Panc1 (cell line): ENCODE data around the gene SCAMP1. TPM values are rescaled to one million over a fixed set of nuclear protein-coding genes. Genes with fewer than 3 reads are reported as not detected.

ENCODE experiments used
- ATAC-seq: fragments of 200-7000 bp; cut with Tn5 transposase; 2 replicates; pipeline ENCODE4 v1.9.1; 2020; ENCODE audit warnings: mild to moderate bottlenecking, moderate library complexity
- BruUV-seq: library from RNA; stranded (reverse); fragments of 400-500 nt; replicated peaks from 2 replicates; lab custom pipeline; 2021; lab: Mats Ljungman, UMichigan
- CTCF ChIA-PET: fragments of 300-600 bp; sonication (Branson Sonifier 250); formaldehyde crosslinking; loops from one replicate; lab custom pipeline; 2022; ENCODE audit warnings: antibody characterized with exemption; lab: Charles Lee
- POLR2A ChIA-PET: fragments of 300-600 bp; sonication (Branson Sonifier 250); formaldehyde crosslinking; loops from one replicate; lab custom pipeline; 2022; ENCODE audit warnings: antibody characterized with exemption; lab: Charles Lee
- DNase-seq: peaks from one replicate; pipeline ENCODE4 v3.0.0-alpha.2; 2010; ENCODE audit warnings: low read depth, low spot score
- H3K27ac ChIP-seq: 2 replicates; pipeline ENCODE4 v1.5.1; 2011; ENCODE audit warnings: mild to moderate bottlenecking, low read length, inconsistent platforms
- H3K27me3 ChIP-seq: fragments of 200-500 bp; sonication (Bioruptor generic); 2 replicates; pipeline ENCODE4 v1.6.0; 2014; ENCODE audit warnings: low read length, inconsistent platforms; ENCODE audit not compliant: control insufficient read depth, insufficient read depth
- H3K36me3 ChIP-seq: fragments of 200-500 bp; sonication (Bioruptor generic); 2 replicates; pipeline ENCODE4 v1.5.1; 2014; ENCODE audit warnings: inconsistent platforms, mild to moderate bottlenecking, low read length, moderate library complexity; ENCODE audit not compliant: control insufficient read depth, insufficient read depth
- H3K4me1 ChIP-seq: 2 replicates; pipeline ENCODE4 v1.5.1; 2011; ENCODE audit warnings: inconsistent platforms, mild to moderate bottlenecking, low read length, moderate library complexity; ENCODE audit not compliant: control insufficient read depth, insufficient read depth
- H3K4me3 ChIP-seq, 2 experiments: 2 replicates each; pipeline ENCODE4 v1.5.1; 2011 to 2012; ENCODE audit warnings: low read depth in 2 of 2, low read length in 2 of 2, mild to moderate bottlenecking in 2 of 2, inconsistent platforms in 1 of 2, moderate library complexity in 1 of 2
- H3K9me3 ChIP-seq: fragments of 200-500 bp; sonication (Bioruptor generic); 2 replicates; pipeline ENCODE4 v1.5.1; 2014; ENCODE audit warnings: low read depth, mild to moderate bottlenecking, inconsistent platforms, low read length, moderate library complexity; ENCODE audit not compliant: control insufficient read depth, insufficient read depth
- POLR2AphosphoS5 ChIP-seq: IDR thresholded peaks from 2 replicates; pipeline ENCODE4 v1.6.1; 2012; ENCODE audit warnings: mild to moderate bottlenecking, low read depth, low read length, moderate library complexity
- REST ChIP-seq, 2 experiments: IDR thresholded peaks; 2 replicates each; pipeline ENCODE4 v1.6.1; 2011 to 2012; ENCODE audit warnings: low read depth in 2 of 2, control low read depth in 1 of 2, low read length in 1 of 2, mild to moderate bottlenecking in 1 of 2, moderate library complexity in 1 of 2; ENCODE audit not compliant: insufficient read depth in 1 of 2
- SIN3A ChIP-seq: IDR thresholded peaks from 2 replicates; pipeline ENCODE4 v1.6.1; 2012; ENCODE audit warnings: low read depth, mild to moderate bottlenecking, low read length, moderate library complexity, borderline replicate concordance; ENCODE audit not compliant: insufficient read depth
- TCF7L2 ChIP-seq: IDR thresholded peaks from 2 replicates; pipeline ENCODE4 v1.6.1; 2011; ENCODE audit warnings: mild to moderate bottlenecking, low read depth, low read length, inconsistent platforms
- in situ Hi-C: cut with HindIII; loops from 2 replicates; pipeline ENCODE4 v1.10.0; 2016; ENCODE audit warnings: low sequenced_read_pairs, low pct_unique_long_range_greater_than_20kb
- intact Hi-C: fragments of 100-400 bp; cut with micrococcal nuclease; formaldehyde crosslinking; loops from one replicate; pipeline ENCODE4 v1.10.0; 2022; ENCODE audit not compliant: unreplicated experiment
- total RNA-seq: library from RNA; stranded (reverse); gene quantifications from one replicate; pipeline ENCODE4 v1.2.1, GENCODE V29; 2021; ENCODE audit not compliant: unreplicated experiment
- TF ChIP-seq, protein P1 (sequence below): fragments of 450-650 bp; IDR thresholded peaks from 2 replicates; pipeline ENCODE4 v1.5.1; 2017; ENCODE audit warnings: mild to moderate bottlenecking

Gene SCAMP1
- total RNA-seq, 1 experiment from 2014 or later, result 51.3 TPM

- ATAC-seq, result no peak
- Histone ChIP-seq H3K4me1 (no peaks in the 10 kb centered on the region), H3K36me3 (no peaks in the 10 kb centered on the region), H3K27me3 (no peaks in the 10 kb centered on the region), H3K27ac (no peak overlapping the region), H3K4me3 (no peak overlapping the region), H3K9me3 (no peaks in the 10 kb centered on the region)
- intact Hi-C loops, result no loop called here
- BruUV-seq, result no TSS peak
- DNase-seq, result no peak
- no peak for TF ChIP-seq POLR2AphosphoS5
- TF ChIP-seq, protein P1, sequence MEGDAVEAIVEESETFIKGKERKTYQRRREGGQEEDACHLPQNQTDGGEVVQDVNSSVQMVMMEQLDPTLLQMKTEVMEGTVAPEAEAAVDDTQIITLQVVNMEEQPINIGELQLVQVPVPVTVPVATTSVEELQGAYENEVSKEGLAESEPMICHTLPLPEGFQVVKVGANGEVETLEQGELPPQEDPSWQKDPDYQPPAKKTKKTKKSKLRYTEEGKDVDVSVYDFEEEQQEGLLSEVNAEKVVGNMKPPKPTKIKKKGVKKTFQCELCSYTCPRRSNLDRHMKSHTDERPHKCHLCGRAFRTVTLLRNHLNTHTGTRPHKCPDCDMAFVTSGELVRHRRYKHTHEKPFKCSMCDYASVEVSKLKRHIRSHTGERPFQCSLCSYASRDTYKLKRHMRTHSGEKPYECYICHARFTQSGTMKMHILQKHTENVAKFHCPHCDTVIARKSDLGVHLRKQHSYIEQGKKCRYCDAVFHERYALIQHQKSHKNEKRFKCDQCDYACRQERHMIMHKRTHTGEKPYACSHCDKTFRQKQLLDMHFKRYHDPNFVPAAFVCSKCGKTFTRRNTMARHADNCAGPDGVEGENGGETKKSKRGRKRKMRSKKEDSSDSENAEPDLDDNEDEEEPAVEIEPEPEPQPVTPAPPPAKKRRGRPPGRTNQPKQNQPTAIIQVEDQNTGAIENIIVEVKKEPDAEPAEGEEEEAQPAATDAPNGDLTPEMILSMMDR, result no peak
- no peak for TF ChIP-seq SIN3A
- no peak for TF ChIP-seq TCF7L2
- no peak for TF ChIP-seq REST (IDR thresholded peaks at IDR 0.05; ENCODE audit: insufficient read depth in 1 of 2, low read depth in 2 of 2, low read length in 1 of 2)
- in situ Hi-C loops, result no loop called here
- POLR2A ChIA-PET, result interaction anchor here (0.6 kb wide), 2 partner anchors 374 to 1344 kb away, joined by 5 to 11 read pairs; no protein-coding TSS in a partner anchor
- CTCF ChIA-PET, result interaction anchor here (0.6 kb wide), 2 partner anchors 49 to 207 kb away, joined by 3 to 4 read pairs; no protein-coding TSS in a partner anchor
These were observed 166.8 kb downstream of the SCAMP1 start for GRCh38 chr5:78527054-78527859.

DNA sequence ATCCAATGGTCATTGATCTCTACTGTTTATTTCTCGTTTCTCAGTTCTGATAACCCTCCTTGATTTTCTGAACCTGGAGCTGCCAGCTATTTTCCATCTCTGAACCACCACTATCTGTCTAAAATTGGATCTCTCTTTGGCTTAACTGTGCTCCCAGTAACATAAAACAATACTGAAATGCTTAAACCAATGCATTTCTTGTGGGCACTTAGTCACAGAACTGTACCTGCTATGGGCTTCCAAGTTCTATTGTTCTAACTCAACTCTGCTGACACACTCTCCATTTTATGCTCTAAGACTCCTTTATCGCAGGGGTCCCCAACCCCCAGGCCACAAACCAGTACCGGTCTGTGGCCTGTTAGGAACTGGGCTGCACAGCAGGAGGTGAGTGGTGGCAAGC lies 167.5 kb downstream of the SCAMP1 start:
- POLR2A ChIA-PET, result no interaction called here
- ATAC-seq (no peak), DNase-seq (no peak)
- no TSS peak for BruUV-seq
- TF ChIP-seq POLR2AphosphoS5 (no peak), TCF7L2 (no peak), SIN3A (no peak), REST (IDR thresholded peaks at IDR 0.05; ENCODE audit: insufficient read depth in 1 of 2, low read depth in 2 of 2, low read length in 1 of 2) (no peak)
- TF ChIP-seq, protein P1, result no peak
- in situ Hi-C loops, result no loop called here
- CTCF ChIA-PET, result no interaction called here
- Histone ChIP-seq H3K27me3 (no peaks in the 10 kb centered on the region), H3K36me3 (no peaks in the 10 kb centered on the region), H3K9me3 (no peaks in the 10 kb centered on the region), H3K4me1 (no peaks in the 10 kb centered on the region), H3K27ac (no peak overlapping the region), H3K4me3 (no peak overlapping the region)
- intact Hi-C loops, result no loop called here
